GM18951 (cell line): ENCODE measurements around the gene CMTM2.
"Not testable (repeated sequence)": the region's sequence is repeated elsewhere in the genome, so short reads cannot be mapped to it uniquely, and the experiment has no call there.

Experiments used
- POLR2A ChIP-seq: IDR thresholded peaks from 4 replicates; pipeline ENCODE4 v1.6.1; 2011; ENCODE audit warnings: mild to moderate bottlenecking; ENCODE audit not compliant: insufficient read length, insufficient read depth; ENCODE audit errors: extremely low read depth
- in situ Hi-C: fragments of 300-500 bp; cut with MboI; formaldehyde crosslinking; loops from one replicate; pipeline ENCODE4 v1.12.0; 2022; ENCODE audit warnings: low sequenced_read_pairs, mixed read lengths, inconsistent platforms; ENCODE audit not compliant: unreplicated experiment

Gene CMTM2

DNA sequence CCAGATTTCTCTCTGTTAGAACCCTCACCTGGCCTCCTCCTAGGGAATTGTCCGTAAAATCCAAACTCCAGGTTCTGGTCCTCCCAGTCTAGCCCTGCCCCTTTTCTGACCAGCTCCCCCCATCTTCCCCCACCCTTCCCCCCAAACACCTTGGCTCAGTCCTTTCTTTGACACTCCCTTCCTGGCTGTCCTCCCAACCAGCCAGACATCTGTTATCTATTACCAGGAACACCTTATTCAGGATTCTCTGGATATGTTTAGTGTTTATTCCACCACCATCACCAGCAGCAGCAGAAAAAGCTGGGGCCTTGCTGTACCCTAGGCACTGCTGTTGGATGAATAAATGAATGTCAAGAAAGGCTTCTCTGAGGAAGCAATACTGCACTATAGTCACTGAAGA, 21.2 kb downstream of the CMTM2 start:
- in situ Hi-C loops, result no loop called here
- TF ChIP-seq POLR2A, result no peak

GRCh38 chr16:66601471-66601870, 22.2 kb downstream of the CMTM2 start:
- in situ Hi-C loops, result no loop called here
- TF ChIP-seq POLR2A, result no peak

- TF ChIP-seq POLR2A, result peak; percentile 20
- in situ Hi-C loops, result no loop called here
Measured at GRCh38 chr16:66603537-66604375, 24.5 kb downstream of the CMTM2 start.

DNA sequence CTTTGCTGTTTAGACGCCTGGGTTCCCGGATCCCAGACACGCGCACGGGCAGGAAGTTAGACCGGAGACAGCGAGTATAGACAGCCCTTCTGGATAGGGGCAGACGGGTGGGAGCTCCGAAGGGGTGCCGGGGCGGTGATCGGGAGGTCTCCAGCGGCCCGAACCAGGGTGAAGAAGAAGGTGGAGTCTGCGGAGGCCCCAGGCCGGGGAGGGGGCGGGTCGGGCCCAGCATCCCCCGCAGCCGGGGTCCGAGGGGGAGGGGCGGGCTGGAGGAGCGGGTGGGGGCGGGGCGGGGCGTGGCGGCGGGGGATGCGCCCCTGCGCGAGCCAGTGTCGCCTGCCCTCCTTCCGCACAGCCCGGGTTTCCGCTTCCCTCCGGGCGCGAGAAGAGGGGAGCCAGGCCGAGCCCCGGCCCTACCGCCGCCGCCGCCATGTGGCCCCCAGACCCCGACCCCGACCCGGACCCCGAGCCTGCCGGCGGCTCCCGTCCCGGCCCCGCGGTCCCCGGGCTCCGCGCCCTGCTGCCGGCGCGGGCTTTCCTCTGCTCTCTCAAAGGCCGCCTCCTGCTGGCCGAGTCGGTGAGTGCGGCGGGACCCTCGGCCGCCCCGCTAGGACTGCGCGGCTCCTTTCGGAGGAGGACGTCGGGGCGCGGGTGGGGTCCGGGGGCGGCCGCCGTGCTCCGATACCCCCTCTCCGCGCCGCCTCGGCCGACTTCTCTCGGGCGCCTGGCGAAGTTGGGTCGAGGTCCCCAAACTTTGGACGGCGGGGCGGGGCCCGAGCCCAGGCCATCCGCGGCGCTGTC, 25.3 kb downstream of the CMTM2 start, which contains the start of gene CMTM3:
TSS of gene CMTM3 (plus strand) at position 329 of the 801 bp plus-strand sequence. CDS start at position 431, 102 bp downstream.
- TF ChIP-seq POLR2A, result peak; percentile 7
- in situ Hi-C loops, result no loop called here

GRCh38 chr16:66605177-66605978, 26.1 kb downstream of the CMTM2 start:
- in situ Hi-C loops, result no loop called here
- TF ChIP-seq POLR2A, result no peak

DNA sequence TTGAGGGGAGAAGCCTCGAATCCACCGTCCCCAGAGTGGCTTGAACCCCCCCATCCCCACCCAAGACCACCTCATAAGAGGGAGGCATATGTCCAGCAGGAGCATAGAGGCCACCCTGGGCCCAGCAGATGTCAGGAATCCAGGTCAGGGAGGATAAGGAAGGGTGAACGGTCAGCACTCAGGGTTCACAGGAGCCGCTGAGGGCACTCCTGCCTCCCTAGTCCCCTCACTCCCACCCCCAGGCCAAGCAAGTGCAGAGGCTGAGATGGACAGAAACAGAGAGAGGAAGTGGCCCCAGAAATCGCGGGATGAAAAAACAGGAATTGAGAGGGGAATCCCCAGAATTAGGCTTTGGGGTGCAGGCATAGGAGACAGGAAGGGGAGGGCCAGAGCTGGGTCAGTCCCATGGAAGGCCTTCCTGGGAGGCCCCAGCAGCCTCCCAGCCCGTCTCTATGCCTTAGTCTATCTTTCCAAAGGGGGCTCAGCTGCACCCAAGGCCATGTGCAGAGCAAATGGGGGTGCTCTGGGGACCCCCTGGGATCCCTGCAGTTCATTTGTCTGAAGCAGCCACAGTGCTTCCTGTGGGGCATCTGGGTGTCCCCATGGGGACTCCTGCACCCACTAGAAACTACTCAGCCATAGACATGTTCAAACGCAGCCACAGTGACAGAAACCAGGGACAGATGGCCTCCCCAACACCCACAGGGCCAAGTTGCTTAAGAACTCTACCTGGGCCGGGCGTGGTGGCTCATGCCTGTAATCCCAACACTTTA, 26.9 kb downstream of the CMTM2 start:
- in situ Hi-C loops, result no loop called here
- TF ChIP-seq POLR2A, result peak; percentile 22

DNA sequence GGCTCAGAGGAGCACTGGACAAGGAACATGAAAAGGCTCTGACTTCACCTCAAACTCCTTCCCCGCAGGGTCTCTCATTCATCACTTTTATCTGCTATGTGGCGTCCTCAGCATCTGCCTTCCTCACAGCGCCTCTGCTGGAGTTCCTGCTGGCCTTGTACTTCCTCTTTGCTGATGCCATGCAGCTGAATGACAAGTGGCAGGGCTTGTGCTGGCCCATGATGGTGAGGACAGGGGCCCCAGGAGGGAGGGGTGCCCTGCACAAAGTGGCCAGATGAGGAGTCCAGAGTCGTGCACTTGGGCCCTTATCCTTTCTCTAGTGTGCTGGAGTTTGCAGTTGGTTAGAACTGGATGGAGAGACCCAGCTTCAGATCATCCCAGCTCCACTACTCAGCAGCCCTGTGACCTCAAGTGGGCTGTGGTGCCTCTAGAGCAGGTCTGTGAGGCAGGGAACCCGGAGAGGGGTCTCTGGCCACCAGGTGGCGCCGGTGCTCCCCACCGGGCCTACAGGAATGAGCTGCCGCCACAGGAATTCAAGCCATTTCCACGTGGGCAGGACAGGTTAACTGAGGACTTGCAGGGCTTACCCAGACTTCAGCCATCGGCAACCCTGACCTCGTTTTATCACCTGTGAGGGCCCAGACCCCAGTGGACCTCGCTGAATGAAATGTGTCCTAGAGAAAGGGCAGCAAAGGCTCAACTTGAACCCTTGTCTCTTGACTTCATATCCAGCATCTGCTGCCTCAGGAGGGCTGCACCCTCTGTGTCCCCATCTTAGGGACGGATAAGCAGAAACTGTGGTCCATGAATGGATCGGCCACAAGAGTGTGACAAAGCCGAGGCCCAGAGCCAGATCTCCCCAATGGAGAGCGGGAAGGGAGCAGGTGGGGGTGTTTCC, 29.2 kb downstream of the CMTM2 start:
- no peak for TF ChIP-seq POLR2A
- in situ Hi-C loops, result no loop called here

DNA sequence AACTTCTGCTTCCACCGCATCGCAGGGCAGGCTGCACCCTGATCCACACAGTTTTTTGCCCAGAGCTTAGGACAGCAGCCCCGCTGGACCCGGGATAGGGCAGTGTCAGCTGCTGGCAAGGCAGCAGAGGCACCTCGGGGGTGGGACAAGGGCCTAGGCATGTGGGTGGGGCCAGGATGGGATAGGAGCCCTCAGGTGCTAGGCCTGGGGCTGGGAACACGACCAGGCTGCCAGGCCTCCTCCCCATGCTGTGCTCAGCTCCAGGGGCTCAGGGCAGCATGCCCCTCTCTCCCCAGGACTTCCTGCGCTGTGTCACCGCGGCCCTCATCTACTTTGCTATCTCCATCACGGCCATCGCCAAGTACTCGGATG, 29.9 kb downstream of the CMTM2 start:
- in situ Hi-C loops, result no loop called here
- TF ChIP-seq POLR2A, result no peak

DNA sequence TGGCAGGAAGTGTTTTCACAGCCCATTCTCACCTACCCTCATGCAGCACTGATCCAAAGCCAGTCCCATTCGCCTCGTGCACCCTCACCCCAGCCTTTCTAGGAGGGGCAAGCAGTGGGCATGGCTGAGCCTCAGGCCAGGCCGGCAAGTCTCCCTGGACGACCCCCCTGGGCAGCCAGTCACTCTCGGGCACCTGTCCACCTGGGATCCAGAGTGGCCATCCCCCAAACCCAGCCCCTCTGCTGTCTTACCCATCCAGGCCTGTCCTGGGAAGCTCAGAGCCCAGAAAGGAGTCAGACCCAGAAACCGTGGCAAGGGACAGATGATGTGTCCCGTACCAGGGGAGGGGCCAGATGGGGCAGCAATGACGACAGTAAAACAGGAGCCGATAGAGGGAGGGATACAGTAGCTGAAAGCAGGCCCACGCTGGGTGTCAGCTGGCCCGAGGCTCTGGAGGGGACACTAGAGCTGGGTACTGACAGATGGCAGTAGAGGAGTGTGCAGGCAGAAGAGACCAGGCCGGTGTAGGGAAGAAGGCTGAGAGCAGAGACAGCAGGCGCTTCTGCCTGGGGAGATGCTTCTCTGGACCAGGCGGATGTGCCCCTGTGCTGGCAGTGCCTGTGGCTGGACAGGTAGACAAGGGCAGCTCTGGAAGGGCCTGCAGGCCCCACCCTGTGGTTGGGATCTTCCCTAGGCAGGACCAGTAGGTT, 31.0 kb downstream of the CMTM2 start:
- TF ChIP-seq POLR2A, result no peak
- in situ Hi-C loops, result no loop called here

GRCh38 chr16:66611911-66612310, 32.6 kb downstream of the CMTM2 start:
- in situ Hi-C loops, result not testable (repeated sequence)

DNA sequence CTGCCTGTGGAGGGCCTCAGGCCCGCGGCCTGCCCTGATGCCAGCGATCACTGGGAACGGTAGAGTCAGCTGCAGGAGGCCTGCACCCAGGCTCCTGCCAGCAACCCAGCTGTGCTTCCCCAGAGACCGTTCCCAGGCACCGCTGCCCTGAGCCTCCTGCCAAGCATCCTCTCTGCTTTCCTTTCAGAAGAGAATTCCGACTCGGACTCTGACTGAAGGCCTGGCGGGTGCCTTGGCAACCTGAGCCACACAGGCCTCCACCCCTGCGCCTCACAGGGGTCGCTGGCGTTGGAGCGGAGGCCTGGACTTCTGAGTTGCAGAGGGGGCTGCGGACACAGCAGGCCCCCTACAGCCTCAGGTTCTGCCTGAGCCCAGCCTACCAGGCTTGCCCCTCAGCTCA, 33.2 kb downstream of the CMTM2 start:
- no peak for TF ChIP-seq POLR2A
- in situ Hi-C loops, result no loop called here
